K562 (cell line): ENCODE results near the gene RHBDF2. TPM values are rescaled to one million over a fixed set of nuclear protein-coding genes. Genes with fewer than 3 reads are reported as not detected.
A peak's percentile ranks its signal among the peaks of the same experiment; 100 is the strongest.

Experiments used
- ATAC-seq: fragments of 200-7000 bp; cut with Tn5 transposase; 3 replicates; pipeline ENCODE4 v1.9.1; 2020; ENCODE audit warnings: moderate library complexity
- BruUV-seq: library from RNA; stranded (reverse); fragments of 400-500 nt; replicated peaks from 2 replicates; lab custom pipeline; 2021; lab: Mats Ljungman, UMichigan
- CTCF ChIA-PET: fragments of 300-600 bp; formaldehyde crosslinking; extraction: SDS; loops from one replicate; lab custom pipeline; 2021; ENCODE audit warnings: low intra/inter-chr PET ratio; lab: Yijun Ruan, JAX
- POLR2A ChIA-PET: fragments of 300-600, 350-650 bp; sonication (Branson Sonifier 250); formaldehyde crosslinking; extraction: SDS; loops from one replicate; lab custom pipeline; 2021; ENCODE audit warnings: antibody characterized with exemption, inconsistent platforms; lab: Yijun Ruan, JAX
- DNase-seq, 4 experiments: peaks; one replicate each; pipeline versions ENCODE4 v3.0.0 to v3.0.0-alpha.2; 2011 to 2018; ENCODE audit warnings: low spot score in 3 of 4, mixed read lengths in 3 of 4; ENCODE audit errors: extremely low read depth in 1 of 4
- FAIRE-seq: peaks from 2 replicates; lab custom pipeline; 2011; peaks lifted over from hg19 to GRCh38; lab: Jason Lieb, UNC
- H2AFZ ChIP-seq: 2 replicates; pipeline ENCODE4 v1.6.0; 2011; ENCODE audit warnings: low read depth, low read length, control low read depth, inconsistent platforms
- H3K27ac ChIP-seq: fragments of 200-600 bp; 3 replicates; pipeline ENCODE4 v1.8.0; 2011; ENCODE audit warnings: low read depth, mild to moderate bottlenecking, control low read depth, inconsistent platforms, low read length, moderate library complexity, mixed read lengths; ENCODE audit errors: extremely low read depth
- H3K27me3 ChIP-seq, 2 experiments: fragments of 300-600 bp in 1 of 2; 2 replicates in 1 of 2; 3 replicates in 1 of 2; pipeline versions ENCODE4 v1.6.0 to v1.8.0; 2011; ENCODE audit warnings: inconsistent platforms in 2 of 2, low read length in 2 of 2, mild to moderate bottlenecking in 1 of 2, mixed read lengths in 1 of 2, moderate library complexity in 1 of 2; ENCODE audit not compliant: control insufficient read depth in 2 of 2, insufficient read depth in 2 of 2
- H3K36me3 ChIP-seq: fragments of 300-600 bp; 3 replicates; pipeline ENCODE4 v1.8.0; 2011; ENCODE audit warnings: mild to moderate bottlenecking, low read length, inconsistent platforms; ENCODE audit not compliant: control insufficient read depth, insufficient read depth
- H3K4me1 ChIP-seq, 2 experiments: fragments of 200-600 bp in 1 of 2; replicated peaks in 1 of 2; 2 replicates in 1 of 2; 3 replicates in 1 of 2; pipeline versions ENCODE4 v1.5.1 to v1.8.0; 2011; ENCODE audit warnings: inconsistent platforms in 2 of 2, low read length in 2 of 2, mild to moderate bottlenecking in 1 of 2, mixed read lengths in 1 of 2, moderate library complexity in 1 of 2; ENCODE audit not compliant: control insufficient read depth in 2 of 2, insufficient read depth in 2 of 2
- H3K4me2 ChIP-seq: 2 replicates; pipeline ENCODE4 v1.6.1; 2011; ENCODE audit warnings: low read length, control low read depth, inconsistent platforms, mixed read lengths; ENCODE audit not compliant: insufficient read depth
- H3K4me3 ChIP-seq: fragments of 200-600 bp; sonication (generic), shearing (Covaris generic); 2 replicates; pipeline ENCODE4 v1.5.1; 2016; ENCODE audit warnings: control low read depth, inconsistent platforms
- H3K79me2 ChIP-seq: fragments of 200-600 bp; 3 replicates; pipeline ENCODE4 v1.8.0; 2011; ENCODE audit warnings: low read length, inconsistent platforms; ENCODE audit not compliant: control insufficient read depth, insufficient read depth
- H3K9ac ChIP-seq, 2 experiments: 2 replicates each; pipeline versions ENCODE4 v1.6.0 to v1.6.1; 2011; ENCODE audit warnings: low read depth in 2 of 2, low read length in 2 of 2, control low read depth in 1 of 2, inconsistent platforms in 1 of 2, mild to moderate bottlenecking in 1 of 2, mixed read lengths in 1 of 2; ENCODE audit not compliant: insufficient read depth in 1 of 2
- H3K9me1 ChIP-seq: one replicate; pipeline ENCODE4 v1.6.0; 2011; ENCODE audit warnings: inconsistent platforms, mild to moderate bottlenecking, low read length, moderate library complexity; ENCODE audit not compliant: control insufficient read depth, insufficient read depth
- H3K9me3 ChIP-seq: replicated peaks from 2 replicates; pipeline ENCODE4 v1.5.1; 2011; ENCODE audit warnings: low read depth, low read length, inconsistent platforms; ENCODE audit not compliant: control insufficient read depth, insufficient read depth
- H4K20me1 ChIP-seq: replicated peaks from 2 replicates; pipeline ENCODE4 v1.6.1; 2011; ENCODE audit warnings: low read length, inconsistent platforms, mixed read lengths; ENCODE audit not compliant: control insufficient read depth, insufficient read depth
- CEBPB ChIP-seq: fragments of 450-650 bp; IDR thresholded peaks from 2 replicates; pipeline ENCODE4 v1.6.1; 2016; ENCODE audit warnings: missing genetic modification characterization, missing compliant biosample characterization
- IRF2 ChIP-seq: sonication (generic); formaldehyde crosslinking; IDR thresholded peaks from 2 replicates; pipeline ENCODE4 v1.8.1; 2022; ENCODE audit warnings: mild to moderate bottlenecking, missing genetic modification reagents
- ZFP1 ChIP-seq: fragments of 450-650 bp; formaldehyde crosslinking; IDR thresholded peaks from 2 replicates; pipeline ENCODE4 v1.4.0; 2020; ENCODE audit warnings: mild to moderate bottlenecking, mixed read lengths
- ZFPM2 ChIP-seq: fragments of 250-450 bp; sonication (Bioruptor Pico); IDR thresholded peaks from 2 replicates; pipeline ENCODE4 v1.5.1; 2022; ENCODE audit warnings: mild to moderate bottlenecking
- ZNF124 ChIP-seq: sonication (generic); formaldehyde crosslinking; IDR thresholded peaks from 2 replicates; pipeline ENCODE4 v1.8.1; 2022; ENCODE audit warnings: missing genetic modification reagents
- WGBS: fragments of 100-300 bp; shearing (Covaris generic); methylation state at CpG from one replicate; pipeline ENCODE4 v1.1.6; 2016; ENCODE audit warnings: low coverage, mixed read lengths; ENCODE audit not compliant: insufficient coverage; ENCODE audit errors: missing lambda C conversion rate; 5-methylcytosine and 5-hydroxymethylcytosine counted together
- in situ Hi-C: fragments of 300-500 bp; cut with MboI; formaldehyde crosslinking; loops from 4 replicates; pipeline ENCODE4 v1.15.0; 2018; ENCODE audit warnings: inconsistent platforms, mixed read lengths
- intact Hi-C: fragments of 100-400 bp; cut with micrococcal nuclease; formaldehyde crosslinking; loops from 2 replicates; pipeline ENCODE4 v1.14.2; 2022
- polyA plus RNA-seq, 8 experiments: library from polyadenylated mRNA; depleted of rRNA in 4 of 8; stranded (reverse) in 5 of 8; unstranded in 3 of 8; fragments of >200 nt; fragmentation: Nextera tagmentation in 2 of 8; fragmentation: Illumina TruSeq in 1 of 8; extraction: Ambion mirVana in 2 of 8; extraction: Trizol in 1 of 8; gene quantifications; 2 replicates each; pipeline versions ENCODE4 v1.2.1 to v1.2.3, GENCODE V29; 2011 to 2014; ENCODE audit warnings: inconsistent platforms in 1 of 8, missing spikeins in 1 of 8
- total RNA-seq, 7 experiments: library from RNA; depleted of rRNA in 6 of 7; stranded (reverse); fragments of >200 nt in 6 of 7; fragmentation: Illumina TruSeq in 2 of 7; extraction: Trizol in 2 of 7; gene quantifications; 2 replicates each; pipeline versions ENCODE4 v1.2.1 to v1.2.3, GENCODE V29; 2011 to 2021; ENCODE audit warnings: low replicate concordance in 1 of 7
- TF ChIP-seq, protein P1 (sequence below): sonication (generic); formaldehyde crosslinking; IDR thresholded peaks from 2 replicates; pipeline ENCODE4 v1.8.0; 2022; ENCODE audit warnings: mild to moderate bottlenecking, low read depth, missing genetic modification reagents

The RHBDF2 gene
- total and polyA plus RNA-seq, 9 of the 15 experiments (the other 6 are each of a cell fraction or from before 2014, with no cell fraction given), result 0.04 to 2.8 (median 1.1) TPM

DNA sequence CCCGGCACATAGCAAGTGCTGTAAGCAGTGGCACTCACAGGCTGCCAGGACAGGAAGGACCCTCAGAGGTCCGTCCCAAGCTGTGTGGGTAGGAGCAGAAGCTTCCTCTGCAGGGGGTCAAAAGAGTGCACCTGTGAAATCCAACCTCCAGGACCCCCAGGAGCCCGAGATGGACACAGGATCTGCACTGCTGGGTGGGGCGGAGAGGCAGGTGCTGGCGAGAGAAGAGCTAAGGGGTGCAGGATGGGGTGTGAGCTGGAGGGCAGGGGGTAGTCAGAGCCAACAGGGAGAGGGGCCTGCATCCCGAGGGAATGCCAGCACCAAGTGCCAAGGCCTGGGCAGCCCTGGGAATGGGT lies 34.5 kb downstream of the RHBDF2 start (continued):
- TF ChIP-seq ZFP1 (CRISPR knock-in tag) (no peak), ZNF124 (CRISPR knock-in tag) (no peak)

DNA sequence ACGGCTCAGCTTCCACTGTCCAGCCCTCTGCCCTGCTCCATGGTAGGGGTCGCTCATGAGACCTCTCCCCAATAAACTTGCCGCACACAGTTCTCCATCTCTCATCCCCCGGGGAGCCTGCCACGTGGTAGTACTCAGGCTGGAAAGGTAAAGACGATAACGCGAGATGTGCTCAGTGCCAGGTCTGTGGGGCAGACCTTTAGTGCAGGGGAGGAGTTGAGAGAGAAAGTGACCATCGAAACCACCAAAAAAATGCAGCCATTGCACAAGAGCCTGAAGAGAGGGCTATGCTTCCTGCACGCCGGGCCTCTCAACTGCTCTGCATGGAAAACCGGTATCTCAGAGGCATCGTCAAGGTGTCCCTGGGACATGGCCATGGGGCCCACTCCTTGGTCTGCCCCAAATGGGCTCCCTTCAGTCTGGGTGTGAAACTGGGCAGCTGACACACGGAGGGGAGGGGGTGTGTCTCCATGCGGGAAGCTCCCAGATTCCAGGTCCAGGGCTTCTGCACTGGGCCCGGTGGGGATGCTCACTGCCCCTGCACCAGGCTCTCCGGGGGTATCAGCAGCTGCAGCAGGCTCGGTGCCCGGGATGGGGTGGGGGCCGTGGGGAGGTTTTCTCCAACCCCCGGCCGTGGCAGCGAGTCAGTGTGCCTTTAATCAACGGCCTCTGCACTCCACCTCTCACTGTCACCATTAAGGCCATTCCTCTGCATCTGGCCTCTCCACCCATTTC lies 38.5 kb downstream of the RHBDF2 start:
- FAIRE-seq (no peak), ATAC-seq (no peak), DNase-seq (no peak)
- Histone ChIP-seq H3K4me1 (peaks cover 0 to 11% of the 10 kb centered on the region in 2 experiments; a peak in 3 of 5 replicates), H3K27ac (no peak overlapping the region), H3K4me3 (no peak overlapping the region), H3K9ac (no peak overlapping the region; a peak in 1 of 4 replicates), H3K9me3 (no peaks in the 10 kb centered on the region), H3K36me3 (no peaks in the 10 kb centered on the region), H3K4me2 (no peak overlapping the region), H2AFZ (no peak overlapping the region), H3K9me1 (no peaks in the 10 kb centered on the region), H3K27me3 (peaks cover 4 to 23% of the 10 kb centered on the region in 2 experiments; a peak in 2 of 5 replicates), H4K20me1 (no peaks in the 10 kb centered on the region), H3K79me2 (no peaks in the 10 kb centered on the region)
- TF ChIP-seq IRF2 (CRISPR knock-in tag) (peak; percentile 34; the same call in 1 of the 2 replicates), CEBPB (peak; percentile 60), ZFPM2 (no peak)
- TF ChIP-seq, protein P1, sequence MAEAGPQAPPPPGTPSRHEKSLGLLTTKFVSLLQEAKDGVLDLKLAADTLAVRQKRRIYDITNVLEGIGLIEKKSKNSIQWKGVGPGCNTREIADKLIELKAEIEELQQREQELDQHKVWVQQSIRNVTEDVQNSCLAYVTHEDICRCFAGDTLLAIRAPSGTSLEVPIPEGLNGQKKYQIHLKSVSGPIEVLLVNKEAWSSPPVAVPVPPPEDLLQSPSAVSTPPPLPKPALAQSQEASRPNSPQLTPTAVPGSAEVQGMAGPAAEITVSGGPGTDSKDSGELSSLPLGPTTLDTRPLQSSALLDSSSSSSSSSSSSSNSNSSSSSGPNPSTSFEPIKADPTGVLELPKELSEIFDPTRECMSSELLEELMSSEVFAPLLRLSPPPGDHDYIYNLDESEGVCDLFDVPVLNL (CRISPR knock-in tag), result no peak
- POLR2A ChIA-PET, result interaction anchor here (0.5 to 1.1 kb wide), 10 partner anchors 9 to 748 kb away, joined by 3 to 6 read pairs (median 3); no protein-coding TSS in a partner anchor
- CTCF ChIA-PET, result interaction anchor here (6.9 kb wide), 1 partner anchor 43 kb away, joined by 100 read pairs; no protein-coding TSS in a partner anchor
- in situ Hi-C loops (no loop called here), intact Hi-C loops (no loop called here)
- 10% methylated on average over 24 of the region's 24 CpGs for WGBS
- BruUV-seq, result no TSS peak
